A549 (cell line): ENCODE data around the gene PHYKPL.

Experiments
- CTCF ChIP-seq: fragments of >200 bp; sonication (Bioruptor Twin); formaldehyde crosslinking; IDR thresholded peaks from 3 replicates; pipeline ENCODE4 v1.5.1; 2016
- SREBF2 ChIP-seq: fragments of 450-650 bp; IDR thresholded peaks from 2 replicates; pipeline ENCODE4 v1.6.1; 2014; ENCODE audit warnings: mild to moderate bottlenecking, moderate library complexity
- ZSCAN20 ChIP-seq: fragments of 250-450 bp; sonication (Bioruptor Pico); IDR thresholded peaks from 2 replicates; pipeline ENCODE4 v1.8.0; 2022; ENCODE audit warnings: mild to moderate bottlenecking, moderate library complexity

- no peak for TF ChIP-seq CTCF
- TF ChIP-seq SREBF2, result no peak
- TF ChIP-seq ZSCAN20 (CRISPR knock-in tag), result no peak
Measured at GRCh38 chr5:178229861-178230260, 2.7 kb downstream of the PHYKPL start.
